Endothelial cell of umbilical vein (primary cell): Measurements from ENCODE around the gene PLXND1. TPM values are rescaled to one million over a fixed set of nuclear protein-coding genes. Genes with fewer than 3 reads are reported as not detected.

Experiments used
- BruUV-seq: library from RNA; stranded (reverse); fragments of 400-500 nt; replicated peaks from 2 replicates; lab custom pipeline; 2021; lab: Mats Ljungman, UMichigan
- CTCF ChIA-PET: fragments of 300-600, 350-600 bp; sonication (Branson Sonifier 250); formaldehyde crosslinking; loops from one replicate; lab custom pipeline; 2021; ENCODE audit warnings: antibody characterized with exemption, inconsistent platforms; lab: Charles Lee
- POLR2A ChIA-PET: fragments of 300-600, 350-600 bp; sonication (Branson Sonifier 250); formaldehyde crosslinking; loops from one replicate; lab custom pipeline; 2021; ENCODE audit warnings: antibody characterized with exemption, inconsistent platforms; lab: Charles Lee
- DNase-seq: peaks from one replicate; pipeline ENCODE4 v3.0.0-alpha.2; 2011; ENCODE audit warnings: low read depth, low spot score
- FAIRE-seq: peaks from 2 replicates; lab custom pipeline; 2011; peaks lifted over from hg19 to GRCh38; lab: Jason Lieb, UNC
- H2AFZ ChIP-seq: 2 replicates; pipeline ENCODE4 v1.6.0; 2012; ENCODE audit warnings: low read depth, low read length, control low read depth, inconsistent platforms
- H3K27ac ChIP-seq: 2 replicates; pipeline ENCODE4 v1.5.1; 2011; ENCODE audit warnings: low read depth, mild to moderate bottlenecking, control low read depth, low read length, moderate library complexity; ENCODE audit not compliant: insufficient read depth
- H3K27me3 ChIP-seq, 2 experiments: 2 replicates each; pipeline versions ENCODE4 v1.6.0 to v1.6.1; 2011; ENCODE audit warnings: low read length in 2 of 2, mixed read lengths in 1 of 2; ENCODE audit not compliant: control insufficient read depth in 2 of 2, insufficient read depth in 2 of 2
- H3K36me3 ChIP-seq, 2 experiments: 2 replicates in 1 of 2; 3 replicates in 1 of 2; pipeline ENCODE4 v1.5.1; 2011; ENCODE audit warnings: low read length in 2 of 2, mild to moderate bottlenecking in 1 of 2, moderate library complexity in 1 of 2; ENCODE audit not compliant: control insufficient read depth in 2 of 2, insufficient read depth in 2 of 2; ENCODE audit errors: extremely low read depth in 1 of 2
- H3K4me1 ChIP-seq: 3 replicates; pipeline ENCODE4 v1.5.1; 2011; ENCODE audit warnings: mild to moderate bottlenecking, low read length; ENCODE audit not compliant: control insufficient read depth, insufficient read depth; ENCODE audit errors: extremely low read depth
- H3K4me2 ChIP-seq: 2 replicates; pipeline ENCODE4 v1.6.1; 2011; ENCODE audit warnings: low read length, control low read depth, mixed read lengths; ENCODE audit not compliant: insufficient read depth
- H3K4me3 ChIP-seq, 3 experiments: fragments of 200-600 bp in 1 of 3; sonication (generic), shearing (Covaris generic) in 1 of 3; replicated peaks in 1 of 3; 2 replicates each; pipeline ENCODE4 v1.5.1; 2011 to 2016; ENCODE audit warnings: control low read depth in 3 of 3, low read length in 3 of 3, mild to moderate bottlenecking in 2 of 3, inconsistent platforms in 1 of 3, low read depth in 1 of 3, moderate library complexity in 1 of 3; ENCODE audit not compliant: insufficient read depth in 1 of 3
- H3K79me2 ChIP-seq: 2 replicates; pipeline ENCODE4 v1.6.0; 2012; ENCODE audit warnings: low read length, inconsistent platforms; ENCODE audit not compliant: control insufficient read depth, insufficient read depth
- H3K9ac ChIP-seq: replicated peaks from 2 replicates; pipeline ENCODE3; 2011; ENCODE audit warnings: low read length, control low read depth; ENCODE audit not compliant: insufficient read depth; ENCODE audit errors: extremely low read depth
- H3K9me1 ChIP-seq: replicated peaks from 3 replicates; pipeline ENCODE4 v1.6.0; 2011; ENCODE audit warnings: mild to moderate bottlenecking, low read length; ENCODE audit not compliant: control insufficient read depth, insufficient read depth; ENCODE audit errors: extremely low read depth
- H3K9me3 ChIP-seq: replicated peaks from 2 replicates; pipeline ENCODE4 v1.5.1; 2012; ENCODE audit warnings: low read length, inconsistent platforms; ENCODE audit not compliant: control insufficient read depth, insufficient read depth
- H4K20me1 ChIP-seq: replicated peaks from 2 replicates; pipeline ENCODE3; 2011; ENCODE audit warnings: mild to moderate bottlenecking, low read length; ENCODE audit not compliant: control insufficient read depth, insufficient read depth; ENCODE audit errors: extremely low read depth
- CTCF ChIP-seq, 2 donors: IDR thresholded peaks; 1 replicate in 1 of 2; 2 replicates in 1 of 2; pipeline ENCODE4 v1.5.1; 2011; ENCODE audit warnings: low read length in 2 of 2, mild to moderate bottlenecking in 2 of 2, moderate library complexity in 2 of 2, control low read depth in 1 of 2, inconsistent platforms in 1 of 2, low read depth in 1 of 2; ENCODE audit not compliant: insufficient read depth in 1 of 2; ENCODE audit errors: extremely low read depth in 1 of 2
- EZH2 ChIP-seq: IDR thresholded peaks from 2 replicates; pipeline ENCODE4 v1.6.1; 2012; ENCODE audit warnings: borderline replicate concordance, low read depth, mild to moderate bottlenecking, moderate library complexity, low read length, inconsistent platforms; ENCODE audit not compliant: severe bottlenecking
- GATA2 ChIP-seq: IDR thresholded peaks from 2 replicates; pipeline ENCODE4 v1.7.0; 2011; ENCODE audit warnings: low read depth, mild to moderate bottlenecking, moderate library complexity, mixed read lengths, low read length; ENCODE audit not compliant: insufficient read length, insufficient read depth
- JUN ChIP-seq: IDR thresholded peaks from 2 replicates; pipeline ENCODE4 v1.6.1; 2011; ENCODE audit warnings: borderline replicate concordance, low read depth; ENCODE audit not compliant: insufficient read length, insufficient read depth
- MAX ChIP-seq: IDR thresholded peaks from 2 replicates; pipeline ENCODE4 v1.6.1; 2011; ENCODE audit not compliant: insufficient read depth, insufficient read length
- MYC ChIP-seq: IDR thresholded peaks from one replicate; pipeline ENCODE4 v1.6.1; 2011; ENCODE audit warnings: mild to moderate bottlenecking, low read depth, low read length
- POLR2A ChIP-seq: IDR thresholded peaks from 2 replicates; pipeline ENCODE4 v1.6.1; 2012; ENCODE audit warnings: low read depth, mild to moderate bottlenecking, control low read depth, low read length
- POLR2AphosphoS5 ChIP-seq: IDR thresholded peaks from 2 replicates; pipeline ENCODE4 v1.6.1; 2012; ENCODE audit warnings: low read depth, mild to moderate bottlenecking, control low read depth, low read length, moderate library complexity; ENCODE audit not compliant: insufficient read depth
- dilution Hi-C: fragments of 300-500 bp; cut with MboI; formaldehyde crosslinking; loops from one replicate; pipeline ENCODE4 v1.15.0; 2019; ENCODE audit warnings: low sequenced_read_pairs; ENCODE audit not compliant: extremely low pct_ligation_motif_present
- intact Hi-C: fragments of 100-400 bp; cut with micrococcal nuclease; formaldehyde crosslinking; loops from one replicate; pipeline ENCODE4 v1.10.0; 2022
- polyA plus RNA-seq, 4 experiments: library from polyadenylated mRNA; depleted of rRNA in 3 of 4; stranded (reverse) in 3 of 4; unstranded in 1 of 4; fragments of >200 nt; gene quantifications; 2 replicates each; pipeline versions ENCODE4 v1.2.1 to v1.2.3, GENCODE V29; 2011 to 2012; ENCODE audit warnings: missing spikeins in 1 of 4
- total RNA-seq: library from RNA; stranded (reverse); gene quantifications from 2 replicates; pipeline ENCODE4 v1.2.3, GENCODE V29; 2021

The PLXND1 gene
- total and polyA plus RNA-seq, 2 donors (not counting 3 experiments of a cell fraction or from before 2014, with no cell fraction given): 300 to 834 TPM

DNA sequence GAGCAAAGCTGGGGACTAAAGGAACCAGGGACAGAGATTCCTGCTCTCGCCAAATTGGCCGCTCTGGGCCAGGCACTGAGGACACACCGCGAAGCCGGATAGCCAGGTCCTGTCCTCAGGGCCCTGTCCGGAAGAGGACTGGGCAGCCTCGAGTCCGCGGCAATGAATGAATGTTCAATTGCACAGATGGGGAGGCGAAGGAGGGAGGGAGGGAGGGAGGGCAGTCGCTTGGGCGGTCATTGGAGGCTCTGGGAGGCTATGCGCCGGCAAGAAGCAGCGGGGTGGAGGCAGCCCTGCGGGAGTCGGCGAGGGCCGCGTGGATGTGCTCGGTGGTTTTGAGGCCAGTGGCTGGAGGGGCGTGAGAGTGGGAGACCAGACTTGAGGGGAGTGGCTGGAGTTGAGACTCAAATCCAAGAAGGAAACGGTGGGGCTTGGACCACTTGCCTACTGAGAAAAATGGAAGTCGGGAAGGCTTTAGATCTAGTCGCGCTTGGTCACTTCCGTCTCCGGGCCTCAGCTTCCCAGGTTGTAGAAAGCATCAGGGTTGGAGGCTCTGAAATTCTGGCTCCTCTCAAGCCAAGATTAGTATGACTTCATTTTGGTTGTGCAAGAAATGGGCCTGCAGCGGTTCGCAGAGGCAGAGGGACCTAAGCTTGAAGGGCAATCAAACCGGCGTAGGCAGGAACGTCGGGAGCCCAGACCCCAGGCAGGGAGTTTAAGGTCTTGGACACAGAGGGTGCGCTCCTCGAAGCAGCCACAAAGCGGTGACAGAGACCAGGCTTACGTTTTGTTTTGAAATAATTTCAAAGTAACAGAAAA, 21.1 kb upstream of the PLXND1 start:
- H3K36me3 ChIP-seq: no peaks in the 10 kb centered on the region
- CTCF ChIA-PET: interaction anchor here (0.6 to 5.6 kb wide), 35 partner anchors 9 to 478 kb away, joined by 3 to 57 read pairs (median 4); partner anchors contain the start of gene PLXND1
- TF ChIP-seq CTCF (IDR thresholded peaks at IDR 0.05; ENCODE audit: extremely low read depth in 1 of 2, insufficient read depth in 1 of 2, low read depth in 1 of 2, low read length in 2 of 2) (peak; percentile 86 to 87), MYC (no peak), MAX (no peak), EZH2 (no peak), GATA2 (no peak), JUN (no peak), POLR2A (peak; percentile 51), POLR2AphosphoS5 (peak; percentile 54)
- peak overlapping the region; percentile 87 for H2AFZ ChIP-seq
- no peaks in the 10 kb centered on the region for H3K79me2 ChIP-seq
- H3K9me3 ChIP-seq: no peaks in the 10 kb centered on the region
- H3K9ac ChIP-seq: peak overlapping the region; percentile 56
- peak overlapping the region; percentile 85 for H3K27ac ChIP-seq
- peak; percentile 98 for FAIRE-seq
- no peaks in the 10 kb centered on the region for H4K20me1 ChIP-seq
- POLR2A ChIA-PET: no interaction called here
- intact Hi-C loops (loop anchor here (1.0 to 10.0 kb wide), 7 partner anchors 23 to 467 kb away; no protein-coding TSS in a partner anchor), dilution Hi-C loops (no loop called here)
- H3K9me1 ChIP-seq: no peaks in the 10 kb centered on the region
- no peaks in the 10 kb centered on the region for H3K27me3 ChIP-seq
- H3K4me3 ChIP-seq: peak overlapping the region in 2 of 3 experiments; percentile 11 to 42
- peaks cover 50% of the 10 kb centered on the region for H3K4me1 ChIP-seq
- BruUV-seq: TSS peak; percentile 40
- H3K4me2 ChIP-seq: peak overlapping the region; percentile 80
- peak; percentile 90 for DNase-seq
